22Rv1 (cell line): ENCODE results near the gene ILK.

Source experiments
- CTCF ChIP-seq: fragments of 450-650 bp; IDR thresholded peaks from 2 replicates; pipeline ENCODE4 v1.5.1; 2017; ENCODE audit warnings: mild to moderate bottlenecking
- ZFX ChIP-seq: fragments of 450-650 bp; IDR thresholded peaks from 2 replicates; pipeline ENCODE4 v1.6.1; 2017; ENCODE audit warnings: antibody characterized with exemption, borderline replicate concordance

DNA sequence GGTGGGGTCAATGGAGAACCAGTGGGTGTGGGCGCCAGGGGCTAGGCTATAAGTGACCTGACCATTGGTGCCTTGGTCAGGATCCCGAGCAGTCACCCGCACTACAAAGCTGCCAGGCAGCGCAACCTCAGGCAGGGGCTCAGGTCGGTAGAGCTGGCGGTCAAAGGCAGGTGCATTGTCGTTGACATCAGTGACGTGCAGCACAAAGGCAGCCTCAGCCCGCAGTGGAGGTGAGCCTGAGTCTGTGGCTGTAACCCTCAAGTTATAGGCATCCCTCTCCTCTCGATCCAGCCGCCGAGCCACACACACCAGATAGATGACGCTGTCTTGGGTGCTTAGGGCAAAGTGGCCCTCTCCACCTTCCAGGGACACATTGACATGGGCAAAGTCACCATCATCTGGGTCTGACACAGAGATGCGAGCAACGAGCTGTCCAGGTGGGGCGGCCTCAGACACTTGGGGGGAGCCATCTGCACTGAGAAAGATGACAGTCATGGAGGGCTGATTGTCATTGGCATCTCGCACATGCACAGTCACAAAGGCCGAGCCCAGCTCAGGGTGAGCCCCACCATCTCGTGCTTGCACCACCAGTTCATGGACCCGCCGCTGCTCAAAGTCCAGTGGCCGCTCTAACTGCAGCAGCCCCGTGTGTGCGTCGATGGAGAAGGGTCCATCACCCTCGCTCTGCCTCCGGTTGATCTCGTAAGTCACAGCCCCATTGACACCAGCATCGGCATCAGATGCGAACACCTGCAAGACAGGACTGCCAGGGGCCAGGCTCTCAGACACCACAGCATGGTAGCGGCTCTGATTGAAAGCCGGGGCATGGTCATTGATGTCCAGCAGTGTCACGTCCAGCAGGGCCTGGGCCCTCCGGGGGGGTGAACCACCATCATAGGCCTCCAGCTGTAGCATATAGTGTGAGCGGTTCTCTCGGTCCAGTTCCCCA lies 36.7 kb downstream of the ILK start:
- no peak for TF ChIP-seq CTCF
- TF ChIP-seq ZFX, result no peak
